H1 (cell line): ENCODE measurements around the gene ARHGAP28. TPM values are rescaled to one million over a fixed set of nuclear protein-coding genes. Genes with fewer than 3 reads are reported as not detected.

Experiments
- CTCF ChIA-PET: fragments of 300-600 bp; sonication (Branson Sonifier 250); formaldehyde crosslinking; loops from one replicate; lab custom pipeline; 2021; ENCODE audit not compliant: partially characterized antibody; lab: Charles Lee
- POLR2A ChIA-PET: fragments of 300-600 bp; sonication (Branson Sonifier 250); formaldehyde crosslinking; loops from one replicate; lab custom pipeline; 2021; ENCODE audit warnings: inconsistent platforms; ENCODE audit not compliant: partially characterized antibody; lab: Charles Lee
- DNase-seq, 2 experiments: peaks; one replicate each; pipeline versions ENCODE4 v3.0.0 to v3.0.0-alpha.2; 2010 to 2022; ENCODE audit warnings: low spot score in 2 of 2, low read depth in 1 of 2, mixed read lengths in 1 of 2
- FAIRE-seq: peaks from 2 replicates; lab custom pipeline; 2011; peaks lifted over from hg19 to GRCh38; lab: Jason Lieb, UNC
- H2AFZ ChIP-seq: 2 replicates; pipeline ENCODE4 v1.8.1; 2012; ENCODE audit warnings: low read length, inconsistent platforms
- H2AK5ac ChIP-seq: 2 replicates; pipeline ENCODE4 v1.6.1; 2013; ENCODE audit warnings: low read depth, low read length
- H2BK120ac ChIP-seq: replicated peaks from 2 replicates; pipeline ENCODE3; 2013; ENCODE audit warnings: low read depth, low read length, inconsistent platforms
- H2BK12ac ChIP-seq: 2 replicates; pipeline ENCODE4 v1.6.1; 2013; ENCODE audit warnings: low read depth, low read length
- H2BK15ac ChIP-seq: 2 replicates; pipeline ENCODE4 v1.6.1; 2013; ENCODE audit warnings: low read length
- H2BK20ac ChIP-seq: 2 replicates; pipeline ENCODE4 v1.6.1; 2013; ENCODE audit warnings: low read length
- H2BK5ac ChIP-seq: 2 replicates; pipeline ENCODE4 v1.6.1; 2013; ENCODE audit warnings: low read depth, low read length
- H3K14ac ChIP-seq: 2 replicates; pipeline ENCODE4 v1.6.1; 2013; ENCODE audit warnings: inconsistent platforms; ENCODE audit not compliant: insufficient read length
- H3K18ac ChIP-seq: 2 replicates; pipeline ENCODE4 v1.6.1; 2013; ENCODE audit warnings: low read length; ENCODE audit errors: extremely low read depth
- H3K23ac ChIP-seq: 2 replicates; pipeline ENCODE4 v1.6.1; 2013; ENCODE audit warnings: inconsistent platforms; ENCODE audit not compliant: insufficient read length
- H3K23me2 ChIP-seq: 2 replicates; pipeline ENCODE4 v1.6.1; 2013; ENCODE audit warnings: low read depth, low read length
- H3K27ac ChIP-seq: 2 replicates; pipeline ENCODE4 v1.6.1; 2011; ENCODE audit warnings: low read depth, low read length, inconsistent platforms
- H3K27me3 ChIP-seq, 4 experiments: replicated peaks in 1 of 4; 1 replicate in 1 of 4; 2 replicates in 3 of 4; pipeline versions ENCODE4 v1.6.1 to v1.8.1; 2011 to 2013; ENCODE audit warnings: low read length in 3 of 4, mild to moderate bottlenecking in 3 of 4, inconsistent platforms in 2 of 4, mixed read lengths in 2 of 4, moderate library complexity in 1 of 4; ENCODE audit not compliant: control insufficient read depth in 3 of 4, insufficient read depth in 3 of 4; ENCODE audit errors: extremely low read depth in 1 of 4
- H3K36me3 ChIP-seq, 4 experiments: 2 replicates each; pipeline versions ENCODE4 v1.6.1 to v1.8.1; 2011 to 2013; ENCODE audit warnings: mild to moderate bottlenecking in 4 of 4, low read length in 3 of 4, moderate library complexity in 2 of 4, control low read depth in 1 of 4, inconsistent platforms in 1 of 4; ENCODE audit not compliant: insufficient read depth in 4 of 4, control insufficient read depth in 2 of 4
- H3K4ac ChIP-seq: replicated peaks from 2 replicates; pipeline ENCODE3; 2013; ENCODE audit warnings: low read length, low read depth, mixed read lengths, inconsistent platforms; ENCODE audit not compliant: insufficient read length
- H3K4me1 ChIP-seq, 4 experiments: replicated peaks in 1 of 4; 1 replicate in 1 of 4; 2 replicates in 3 of 4; pipeline versions ENCODE4 v1.6.1 to v1.8.1; 2011 to 2013; ENCODE audit warnings: low read length in 3 of 4, inconsistent platforms in 2 of 4, mixed read lengths in 1 of 4; ENCODE audit not compliant: insufficient read depth in 4 of 4, control insufficient read depth in 3 of 4
- H3K4me2 ChIP-seq, 2 experiments: 2 replicates each; pipeline versions ENCODE4 v1.6.1 to v1.8.1; 2011 to 2013; ENCODE audit warnings: low read depth in 2 of 2, low read length in 2 of 2, control low read depth in 1 of 2, inconsistent platforms in 1 of 2, mild to moderate bottlenecking in 1 of 2; ENCODE audit not compliant: insufficient read depth in 1 of 2
- H3K4me3 ChIP-seq, 4 experiments: fragments of 200-600, 300-600 bp in 1 of 4; sonication (generic), shearing (Covaris generic), sonication (Bioruptor Twin) in 1 of 4; 2 replicates each; pipeline versions ENCODE4 v1.5.1 to v1.8.1; 2011 to 2016; ENCODE audit warnings: low read length in 4 of 4, low read depth in 3 of 4, control low read depth in 2 of 4, inconsistent platforms in 2 of 4, mild to moderate bottlenecking in 2 of 4, mixed read lengths in 1 of 4, moderate library complexity in 1 of 4; ENCODE audit not compliant: insufficient read depth in 2 of 4; ENCODE audit errors: extremely low read depth in 1 of 4
- H3K56ac ChIP-seq: replicated peaks from 2 replicates; pipeline ENCODE3; 2013; ENCODE audit warnings: low read depth, mild to moderate bottlenecking, mixed read lengths, low read length, inconsistent platforms; ENCODE audit not compliant: insufficient read length
- H3K79me1 ChIP-seq: 2 replicates; pipeline ENCODE4 v1.6.1; 2013; ENCODE audit warnings: low read depth, low read length, control low read depth
- H3K79me2 ChIP-seq, 2 experiments: 2 replicates each; pipeline versions ENCODE4 v1.6.1 to v1.8.1; 2012 to 2013; ENCODE audit warnings: low read length in 2 of 2, mild to moderate bottlenecking in 2 of 2, inconsistent platforms in 1 of 2; ENCODE audit not compliant: insufficient read depth in 2 of 2, control insufficient read depth in 1 of 2
- H3K9ac ChIP-seq, 4 experiments: replicated peaks in 1 of 4; 1 replicate in 1 of 4; 2 replicates in 3 of 4; pipeline versions ENCODE4 v1.6.1 to v1.8.1; 2011 to 2013; ENCODE audit warnings: low read depth in 3 of 4, low read length in 3 of 4, control low read depth in 2 of 4, mild to moderate bottlenecking in 2 of 4, moderate library complexity in 2 of 4, inconsistent platforms in 1 of 4; ENCODE audit errors: extremely low read depth in 1 of 4
- H3K9me3 ChIP-seq, 2 experiments: 2 replicates each; pipeline versions ENCODE4 v1.6.1 to v1.8.1; 2012 to 2013; ENCODE audit warnings: mild to moderate bottlenecking in 2 of 2, moderate library complexity in 2 of 2, control low read depth in 1 of 2, inconsistent platforms in 1 of 2, low read depth in 1 of 2, low read length in 1 of 2, mixed read lengths in 1 of 2; ENCODE audit not compliant: insufficient read depth in 2 of 2
- H4K20me1 ChIP-seq, 2 experiments: replicated peaks in 1 of 2; 2 replicates each; pipeline versions ENCODE3 to v1.8.1; 2011 to 2013; ENCODE audit warnings: inconsistent platforms in 2 of 2, low read length in 2 of 2, mild to moderate bottlenecking in 1 of 2; ENCODE audit not compliant: insufficient read depth in 2 of 2, control insufficient read depth in 1 of 2
- H4K5ac ChIP-seq: 2 replicates; pipeline ENCODE4 v1.6.1; 2013; ENCODE audit warnings: low read length, low read depth, mixed read lengths, inconsistent platforms; ENCODE audit not compliant: insufficient read length
- H4K8ac ChIP-seq: 2 replicates; pipeline ENCODE4 v1.8.0; 2013; ENCODE audit warnings: mild to moderate bottlenecking, moderate library complexity, low read length, inconsistent platforms; ENCODE audit not compliant: insufficient read depth; ENCODE audit errors: extremely low read depth
- H4K91ac ChIP-seq: replicated peaks from 2 replicates; pipeline ENCODE3; 2013; ENCODE audit warnings: low read length, mixed read lengths, inconsistent platforms; ENCODE audit not compliant: insufficient read length
- CEBPB ChIP-seq: IDR thresholded peaks from 2 replicates; pipeline ENCODE4 v1.6.1; 2012; ENCODE audit warnings: low read depth, low read length
- EGR1 ChIP-seq: IDR thresholded peaks from 2 replicates; pipeline ENCODE4 v1.6.1; 2011; ENCODE audit warnings: low read depth, low read length, borderline replicate concordance
- EP300 ChIP-seq, 2 experiments: IDR thresholded peaks; 1 replicate in 1 of 2; 2 replicates in 1 of 2; pipeline ENCODE4 v1.6.1; 2011 to 2012; ENCODE audit warnings: low read depth in 2 of 2, low read length in 2 of 2, mild to moderate bottlenecking in 2 of 2, borderline replicate concordance in 1 of 2, inconsistent platforms in 1 of 2, moderate library complexity in 1 of 2
- EZH2 ChIP-seq: fragments of 200-600 bp; sonication (generic); IDR thresholded peaks from 2 replicates; pipeline ENCODE4 v1.7.1; 2012; ENCODE audit warnings: low read depth, mild to moderate bottlenecking, moderate library complexity, low read length, inconsistent platforms; ENCODE audit not compliant: severe bottlenecking
- HDAC6 ChIP-seq: IDR thresholded peaks from one replicate; pipeline ENCODE4 v1.7.1; 2012; ENCODE audit warnings: low read depth, mild to moderate bottlenecking, inconsistent platforms, low read length, moderate library complexity
- JUND ChIP-seq: IDR thresholded peaks from 2 replicates; pipeline ENCODE4 v1.6.1; 2011; ENCODE audit warnings: mild to moderate bottlenecking, improper control_type of control experiment, low read length
- KDM5A ChIP-seq: fragments of 200-600 bp; IDR thresholded peaks from 2 replicates; pipeline ENCODE4 v1.7.1; 2012; ENCODE audit warnings: mild to moderate bottlenecking, low read length, inconsistent platforms, mixed read lengths
- POLR2AphosphoS5 ChIP-seq: IDR thresholded peaks from 2 replicates; pipeline ENCODE4 v1.6.1; 2011; ENCODE audit warnings: low read depth, low read length
- RFX5 ChIP-seq: IDR thresholded peaks from 2 replicates; pipeline ENCODE4 v1.6.1; 2011; ENCODE audit warnings: low read depth, low read length, improper control_type of control experiment, borderline replicate concordance
- RXRA ChIP-seq: IDR thresholded peaks from 2 replicates; pipeline ENCODE4 v1.6.1; 2011; ENCODE audit warnings: low read depth, mild to moderate bottlenecking, low read length, moderate library complexity; ENCODE audit not compliant: insufficient read depth
- SAP30 ChIP-seq: fragments of 300-600 bp; sonication (generic); IDR thresholded peaks from 2 replicates; pipeline ENCODE4 v1.7.1; 2012; ENCODE audit warnings: low read length, moderate library complexity, mild to moderate bottlenecking, inconsistent platforms; ENCODE audit not compliant: insufficient read depth, insufficient replicate concordance
- SRF ChIP-seq: IDR thresholded peaks from 2 replicates; pipeline ENCODE4 v1.6.1; 2011; ENCODE audit warnings: mild to moderate bottlenecking, low read depth, low read length, moderate library complexity
- TAF1 ChIP-seq: IDR thresholded peaks from 2 replicates; pipeline ENCODE4 v1.6.1; 2011; ENCODE audit warnings: mild to moderate bottlenecking, low read depth, low read length
- TBP ChIP-seq: IDR thresholded peaks from 2 replicates; pipeline ENCODE4 v1.6.1; 2011; ENCODE audit warnings: low read depth, low read length, improper control_type of control experiment
- WGBS, 2 experiments: shearing (Covaris generic) in 1 of 2; methylation state at CpG; one replicate each; pipeline versions ENCODE4 v1.1.6 to v1.1.7; 2013 to 2015; ENCODE audit warnings: low lambda C conversion rate in 2 of 2, mixed read lengths in 2 of 2, inconsistent platforms in 1 of 2, low coverage in 1 of 2, missing lambda C conversion rate in 1 of 2; ENCODE audit not compliant: insufficient replicate concordance in 2 of 2, insufficient coverage in 1 of 2, insufficient read length in 1 of 2; ENCODE audit errors: extremely low coverage in 1 of 2, missing lambda C conversion rate in 1 of 2; 5-methylcytosine and 5-hydroxymethylcytosine counted together
- polyA plus RNA-seq, 7 experiments: library from polyadenylated mRNA; depleted of rRNA in 3 of 7; stranded (reverse) in 5 of 7; unstranded in 2 of 7; fragments of >200 nt in 5 of 7; fragments of 200-250 nt in 2 of 7; gene quantifications; 1 replicate in 5 of 7; 2 replicates in 1 of 7; 4 replicates in 1 of 7; pipeline versions ENCODE4 v1.2.1 to v1.2.3, GENCODE V29; 2011 to 2013; ENCODE audit warnings: missing spikeins in 2 of 7, mixed read lengths in 2 of 7
- total RNA-seq: library from RNA; stranded (reverse); fragmentation: NEBNext Ultra II Directional; extraction: Animal tissue kit (Norgen Biotek cat#: 25700); gene quantifications from 2 replicates; pipeline ENCODE4 v1.2.1, GENCODE V29; 2021
- TF ChIP-seq, protein P1 (sequence below): IDR thresholded peaks from 2 replicates; pipeline ENCODE4 v1.6.1; 2011; ENCODE audit warnings: low read depth, mild to moderate bottlenecking, low read length; ENCODE audit not compliant: insufficient read depth

ARHGAP28 gene
- total and polyA plus RNA-seq, 2 of the 8 experiments (the other 6 are each of a cell fraction or from before 2014, with no cell fraction given): 2.9 to 14.4 TPM

DNA sequence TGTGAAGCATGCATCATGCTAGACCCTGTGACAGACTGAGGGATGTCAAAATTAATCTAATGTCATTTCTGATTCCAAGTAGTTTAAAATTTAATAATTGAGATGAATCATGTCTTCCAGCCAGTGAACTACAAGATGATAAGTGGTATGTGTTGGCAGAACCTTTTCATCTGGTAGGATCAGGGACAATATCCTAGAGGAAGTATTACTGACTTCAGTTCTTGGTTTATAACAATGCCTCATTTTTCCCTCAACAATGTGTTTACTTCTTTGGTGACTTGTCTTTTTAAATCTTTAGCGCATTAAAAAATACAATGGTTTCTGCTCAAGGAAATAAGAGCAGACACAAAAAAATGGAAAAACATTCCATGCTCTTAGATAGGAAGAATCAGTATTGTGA lies 69.4 kb downstream of the ARHGAP28 start:
- no peak overlapping the region for H2BK12ac ChIP-seq
- H3K79me2 ChIP-seq: no peaks in the 10 kb centered on the region
- H3K36me3 ChIP-seq: no peaks in the 10 kb centered on the region
- no peaks in the 10 kb centered on the region for H3K4me1 ChIP-seq
- no peaks in the 10 kb centered on the region for H3K23me2 ChIP-seq
- H3K23ac ChIP-seq: no peak overlapping the region
- POLR2A ChIA-PET: no interaction called here
- DNase-seq: no peak
- H3K4me2 ChIP-seq: no peak overlapping the region
- no peak overlapping the region for H2AFZ ChIP-seq
- no peak overlapping the region for H3K18ac ChIP-seq
- H2BK20ac ChIP-seq: no peak overlapping the region
- FAIRE-seq: no peak
- H4K91ac ChIP-seq: no peak overlapping the region
- no peak overlapping the region for H3K14ac ChIP-seq
- no peak overlapping the region for H4K8ac ChIP-seq
- 95% methylated on average over 1 of the region's 1 CpG; no CpG with 5 or more reads in 1 of the 2 experiments for WGBS, 2 experiments
- H2BK120ac ChIP-seq: no peak overlapping the region
- H3K9me3 ChIP-seq: no peaks in the 10 kb centered on the region; a peak in 1 of 4 replicates
- no peaks in the 10 kb centered on the region for H3K79me1 ChIP-seq
- no peak overlapping the region for H3K4ac ChIP-seq
- no peak overlapping the region for H3K9ac ChIP-seq
- no peak overlapping the region for H3K56ac ChIP-seq
- no peak overlapping the region for H3K4me3 ChIP-seq
- CTCF ChIA-PET: no interaction called here
- H4K20me1 ChIP-seq: no peaks in the 10 kb centered on the region
- H4K5ac ChIP-seq: no peak overlapping the region
- no peak overlapping the region for H2BK5ac ChIP-seq
- no peak overlapping the region for H3K27ac ChIP-seq
- no peak overlapping the region for H2AK5ac ChIP-seq
- H2BK15ac ChIP-seq: no peak overlapping the region
- no peaks in the 10 kb centered on the region for H3K27me3 ChIP-seq
- TF ChIP-seq KDM5A (no peak), HDAC6 (no peak), POLR2AphosphoS5 (no peak), TAF1 (no peak), JUND (no peak), SAP30 (no peak), RXRA (no peak), SRF (no peak), EZH2 (no peak), RFX5 (no peak), CEBPB (no peak), TBP (no peak), EGR1 (no peak), EP300 (IDR thresholded peaks at IDR 0.05; ENCODE audit: borderline replicate concordance in 1 of 2, low read depth in 2 of 2, low read length in 2 of 2) (no peak)
- TF ChIP-seq, protein P1, sequence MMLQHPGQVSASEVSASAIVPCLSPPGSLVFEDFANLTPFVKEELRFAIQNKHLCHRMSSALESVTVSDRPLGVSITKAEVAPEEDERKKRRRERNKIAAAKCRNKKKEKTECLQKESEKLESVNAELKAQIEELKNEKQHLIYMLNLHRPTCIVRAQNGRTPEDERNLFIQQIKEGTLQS: no peak
